NB4 (cell line): ENCODE data around the gene SP2.

Source experiments
- TF ChIP-seq, protein P1 (sequence below): IDR thresholded peaks from 2 replicates; pipeline ENCODE4 v1.6.1; 2011; ENCODE audit warnings: low read depth, low read length
- TF ChIP-seq, protein P2 (sequence below): IDR thresholded peaks from one replicate; pipeline ENCODE4 v1.5.1; 2012; ENCODE audit warnings: low read depth, low read length

DNA sequence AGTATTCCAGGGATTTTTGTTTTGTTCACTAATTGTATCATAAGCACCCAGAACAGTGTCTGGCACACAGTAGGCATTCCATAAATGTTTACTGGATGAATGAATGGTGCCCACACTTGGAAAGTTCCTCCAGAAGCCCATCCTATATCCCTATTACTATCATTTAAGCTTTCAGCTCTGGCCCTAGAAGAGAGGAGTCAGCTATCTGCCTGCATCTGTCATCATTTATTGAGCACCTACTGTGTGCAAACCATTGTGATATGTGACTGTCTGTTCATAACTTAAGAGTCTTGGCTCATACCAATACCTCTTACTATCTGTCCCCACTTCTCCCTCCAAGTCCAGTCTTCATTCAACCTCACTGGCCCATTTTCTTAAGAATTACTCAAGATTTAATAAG lies 25.0 kb upstream of the SP2 start:
- TF ChIP-seq, protein P1, sequence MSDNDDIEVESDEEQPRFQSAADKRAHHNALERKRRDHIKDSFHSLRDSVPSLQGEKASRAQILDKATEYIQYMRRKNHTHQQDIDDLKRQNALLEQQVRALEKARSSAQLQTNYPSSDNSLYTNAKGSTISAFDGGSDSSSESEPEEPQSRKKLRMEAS = no peak
- TF ChIP-seq, protein P2, sequence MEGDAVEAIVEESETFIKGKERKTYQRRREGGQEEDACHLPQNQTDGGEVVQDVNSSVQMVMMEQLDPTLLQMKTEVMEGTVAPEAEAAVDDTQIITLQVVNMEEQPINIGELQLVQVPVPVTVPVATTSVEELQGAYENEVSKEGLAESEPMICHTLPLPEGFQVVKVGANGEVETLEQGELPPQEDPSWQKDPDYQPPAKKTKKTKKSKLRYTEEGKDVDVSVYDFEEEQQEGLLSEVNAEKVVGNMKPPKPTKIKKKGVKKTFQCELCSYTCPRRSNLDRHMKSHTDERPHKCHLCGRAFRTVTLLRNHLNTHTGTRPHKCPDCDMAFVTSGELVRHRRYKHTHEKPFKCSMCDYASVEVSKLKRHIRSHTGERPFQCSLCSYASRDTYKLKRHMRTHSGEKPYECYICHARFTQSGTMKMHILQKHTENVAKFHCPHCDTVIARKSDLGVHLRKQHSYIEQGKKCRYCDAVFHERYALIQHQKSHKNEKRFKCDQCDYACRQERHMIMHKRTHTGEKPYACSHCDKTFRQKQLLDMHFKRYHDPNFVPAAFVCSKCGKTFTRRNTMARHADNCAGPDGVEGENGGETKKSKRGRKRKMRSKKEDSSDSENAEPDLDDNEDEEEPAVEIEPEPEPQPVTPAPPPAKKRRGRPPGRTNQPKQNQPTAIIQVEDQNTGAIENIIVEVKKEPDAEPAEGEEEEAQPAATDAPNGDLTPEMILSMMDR = no peak
